ENCODE data around the gene FAM163B. TPM values are rescaled to one million over a fixed set of nuclear protein-coding genes. Genes with fewer than 3 reads are reported as not detected.

Gene FAM163B
- polyA plus RNA-seq (2011; rRNA removed) (not detected in 2 replicates), polyA minus RNA-seq (2011; rRNA and poly(A)+ RNA removed) (not detected in 2 replicates)

DNA sequence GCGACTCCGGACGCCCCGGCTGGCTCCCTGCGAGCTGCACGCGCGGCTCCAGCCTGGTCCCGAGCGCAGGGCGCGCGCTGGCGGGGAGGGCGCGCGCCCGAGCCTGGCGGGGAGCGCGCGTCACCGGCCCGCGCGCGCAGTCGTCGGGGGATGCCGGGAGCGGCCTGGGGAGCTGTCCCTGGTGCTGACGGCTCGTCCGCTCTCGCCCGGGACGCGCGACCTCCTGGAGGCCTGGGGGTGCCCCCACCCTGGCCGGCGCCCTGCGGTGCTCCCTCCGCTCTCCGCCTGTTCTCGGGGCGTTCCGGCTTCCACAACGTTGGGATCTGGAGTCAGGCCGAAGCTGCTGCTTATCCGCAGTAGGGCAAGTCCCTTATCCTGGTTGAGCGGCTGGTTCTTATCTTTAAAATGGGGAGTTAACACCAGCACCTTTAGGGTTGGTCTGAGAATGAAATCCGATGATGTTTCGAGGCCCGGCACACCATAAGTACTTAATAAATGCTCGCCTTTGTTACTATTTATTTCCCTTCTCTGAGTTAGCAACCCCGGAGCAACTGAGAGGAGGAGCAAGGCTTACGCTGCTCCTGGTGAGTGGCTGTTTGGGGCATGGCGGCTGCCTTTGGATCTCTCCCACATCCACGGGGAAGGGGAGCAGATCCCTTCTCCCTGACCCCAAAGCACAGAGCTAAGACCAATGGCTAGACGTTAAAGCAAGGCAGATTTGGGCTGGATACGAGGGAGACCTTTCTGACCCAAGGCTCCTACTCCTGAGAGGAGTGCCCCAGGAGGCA is at the start of gene FAM163B:
Gene FAM163B (minus strand): TSS at position 79 of the 788 bp plus-strand sequence. CDS start 29,166 bp downstream, outside the sequence.
- TF ChIP-seq, protein P1, sequence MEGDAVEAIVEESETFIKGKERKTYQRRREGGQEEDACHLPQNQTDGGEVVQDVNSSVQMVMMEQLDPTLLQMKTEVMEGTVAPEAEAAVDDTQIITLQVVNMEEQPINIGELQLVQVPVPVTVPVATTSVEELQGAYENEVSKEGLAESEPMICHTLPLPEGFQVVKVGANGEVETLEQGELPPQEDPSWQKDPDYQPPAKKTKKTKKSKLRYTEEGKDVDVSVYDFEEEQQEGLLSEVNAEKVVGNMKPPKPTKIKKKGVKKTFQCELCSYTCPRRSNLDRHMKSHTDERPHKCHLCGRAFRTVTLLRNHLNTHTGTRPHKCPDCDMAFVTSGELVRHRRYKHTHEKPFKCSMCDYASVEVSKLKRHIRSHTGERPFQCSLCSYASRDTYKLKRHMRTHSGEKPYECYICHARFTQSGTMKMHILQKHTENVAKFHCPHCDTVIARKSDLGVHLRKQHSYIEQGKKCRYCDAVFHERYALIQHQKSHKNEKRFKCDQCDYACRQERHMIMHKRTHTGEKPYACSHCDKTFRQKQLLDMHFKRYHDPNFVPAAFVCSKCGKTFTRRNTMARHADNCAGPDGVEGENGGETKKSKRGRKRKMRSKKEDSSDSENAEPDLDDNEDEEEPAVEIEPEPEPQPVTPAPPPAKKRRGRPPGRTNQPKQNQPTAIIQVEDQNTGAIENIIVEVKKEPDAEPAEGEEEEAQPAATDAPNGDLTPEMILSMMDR (IDR thresholded peaks at IDR 0.05; ENCODE audit: insufficient read depth, low read depth, low read length): no peak
- H3K36me3 ChIP-seq (ENCODE audit: control insufficient read depth, insufficient read depth, low read length): no peaks in the 10 kb centered on the region
- no peak within 1 kb of the TSS for H3K4me3 ChIP-seq (ENCODE audit: low read depth, low read length)
- no peak for DNase-seq (ENCODE audit: low read depth)
- peaks cover 17% of the 10 kb centered on the region for H3K27me3 ChIP-seq (ENCODE audit: control insufficient read depth, insufficient read depth, low read length)
- POLR2A ChIA-PET: no interaction called here
- CTCF ChIA-PET: interaction anchor here (0.6 to 1.1 kb wide), 3 partner anchors 81 to 134 kb away, joined by 3 to 4 read pairs (median 4); partner anchors contain the start of gene SARDH

DNA sequence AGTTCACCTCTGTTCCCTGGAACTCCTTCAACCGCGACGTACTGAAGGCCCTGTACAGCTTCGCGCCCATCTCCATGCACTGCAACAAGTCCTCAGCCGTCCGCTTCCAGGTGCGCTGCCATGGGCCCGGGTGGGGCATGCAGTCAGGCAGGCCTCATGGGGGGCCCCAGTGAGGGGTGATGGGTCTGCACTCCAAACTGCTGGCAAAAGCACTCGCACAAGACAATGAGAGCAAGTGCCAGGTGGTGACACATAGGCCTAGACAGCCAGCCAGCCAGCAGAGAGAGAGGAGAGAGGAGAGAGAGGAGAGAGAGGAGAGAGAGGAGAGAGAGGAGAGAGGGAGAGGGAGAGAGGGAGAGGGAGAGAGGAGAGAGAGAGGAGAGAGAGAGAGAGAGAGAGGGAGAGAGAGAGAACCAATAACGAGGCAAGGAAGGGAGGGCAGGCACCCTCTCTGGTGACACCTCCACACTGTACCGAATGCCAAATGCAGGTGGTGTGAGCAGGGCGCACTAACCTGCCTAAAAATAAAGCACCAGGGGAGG is 48.0 kb upstream of the FAM163B start:
- DNase-seq (ENCODE audit: low read depth): no peak
- CTCF ChIA-PET: no interaction called here
- Histone ChIP-seq H3K4me3 (ENCODE audit: low read depth, low read length) (no peak overlapping the region), H3K27me3 (ENCODE audit: control insufficient read depth, insufficient read depth, low read length) (peaks cover 31% of the 10 kb centered on the region), H3K36me3 (ENCODE audit: control insufficient read depth, insufficient read depth, low read length) (no peaks in the 10 kb centered on the region)
- TF ChIP-seq, protein P1 (IDR thresholded peaks at IDR 0.05; ENCODE audit: insufficient read depth, low read depth, low read length): no peak
- POLR2A ChIA-PET: no interaction called here

DNA sequence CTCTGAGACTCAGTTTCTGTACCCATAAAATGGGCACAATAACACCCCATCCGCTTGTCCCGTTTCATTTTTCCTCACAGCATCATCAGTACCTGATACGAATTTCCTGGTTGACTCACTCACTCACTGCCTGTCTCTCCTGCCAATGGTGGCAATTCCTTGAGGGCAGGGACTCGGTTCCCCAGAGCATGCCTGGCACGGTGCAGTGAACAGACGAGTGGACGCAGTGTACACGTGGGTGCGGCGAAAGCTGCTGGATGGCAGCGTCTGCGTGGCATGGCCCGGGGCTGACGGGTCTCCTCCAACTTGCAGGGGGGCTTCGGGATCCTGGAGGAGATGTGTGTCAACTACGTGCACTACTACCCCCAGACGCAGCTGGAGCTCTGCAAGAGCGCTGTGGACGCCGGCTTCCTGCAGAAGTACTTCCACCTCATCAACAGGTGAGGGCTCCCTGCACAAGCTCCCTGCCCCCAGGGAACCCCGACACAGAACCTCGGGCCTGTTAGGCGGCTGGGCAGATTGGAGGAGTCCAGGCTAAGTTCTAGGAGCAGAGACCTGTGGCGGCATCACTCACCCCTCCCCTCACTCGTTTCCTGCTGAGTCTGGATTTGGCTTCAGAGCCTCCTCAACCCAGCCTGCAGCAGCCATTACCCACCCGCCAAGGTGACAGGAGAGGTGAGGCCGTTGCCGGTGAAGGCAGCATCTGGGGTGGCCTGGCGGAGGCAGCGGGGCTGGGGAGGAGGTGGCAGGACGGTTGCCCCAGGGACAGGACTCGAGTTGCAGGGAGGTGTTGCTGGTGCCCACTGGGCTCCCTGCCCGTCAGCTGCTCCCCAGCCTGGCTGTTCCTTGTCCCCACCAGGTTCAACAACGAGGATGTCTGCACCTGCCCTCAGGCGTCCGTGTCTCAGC is 47.3 kb upstream of the FAM163B start:
- TF ChIP-seq, protein P1 (IDR thresholded peaks at IDR 0.05; ENCODE audit: insufficient read depth, low read depth, low read length): no peak
- no peaks in the 10 kb centered on the region for H3K36me3 ChIP-seq (ENCODE audit: control insufficient read depth, insufficient read depth, low read length)
- H3K27me3 ChIP-seq (ENCODE audit: control insufficient read depth, insufficient read depth, low read length): peaks cover 29% of the 10 kb centered on the region
- ChIA-PET POLR2A (no interaction called here), CTCF (no interaction called here)
- no peak overlapping the region for H3K4me3 ChIP-seq (ENCODE audit: low read depth, low read length)
- no peak for DNase-seq (ENCODE audit: low read depth)

DNA sequence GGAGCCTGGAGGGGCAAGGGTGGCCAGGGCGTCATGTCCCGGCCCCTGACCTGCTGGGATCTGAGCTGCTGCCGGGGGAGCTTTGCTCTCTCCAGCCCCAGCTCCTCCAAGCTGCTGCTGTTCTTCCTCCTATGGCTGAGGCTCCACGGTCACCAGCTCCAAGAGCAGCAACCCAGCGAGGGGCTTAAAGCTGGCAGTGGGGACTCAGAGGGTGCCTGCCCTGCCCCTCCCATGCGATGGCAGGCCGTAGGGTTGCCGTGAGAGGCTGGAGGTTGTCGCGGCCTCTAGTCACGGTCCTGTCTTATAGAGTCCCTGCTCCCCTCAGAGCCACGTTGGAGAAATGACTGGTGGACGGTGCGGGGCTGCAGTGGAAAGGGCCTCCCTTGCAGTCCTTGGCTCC is 46.5 kb upstream of the FAM163B start:
- CTCF ChIA-PET: no interaction called here

More for the DNA sequence above, 46.5 kb upstream of the FAM163B start:
- Histone ChIP-seq H3K27me3 (ENCODE audit: control insufficient read depth, insufficient read depth, low read length) (peaks cover 29% of the 10 kb centered on the region), H3K36me3 (ENCODE audit: control insufficient read depth, insufficient read depth, low read length) (no peaks in the 10 kb centered on the region), H3K4me3 (ENCODE audit: low read depth, low read length) (no peak overlapping the region)
- TF ChIP-seq, protein P1 (IDR thresholded peaks at IDR 0.05; ENCODE audit: insufficient read depth, low read depth, low read length): no peak
- POLR2A ChIA-PET: no interaction called here
- DNase-seq (ENCODE audit: low read depth): no peak
